Measurements from ENCODE around the gene ACACB. TPM values are rescaled to one million over a fixed set of nuclear protein-coding genes. Genes with fewer than 3 reads are reported as not detected.

Gene ACACB
- 5.5 and 6.6 TPM in 2 replicates for total RNA-seq (2014; rRNA removed; shearing (Covaris generic))

- no peak for DNase-seq (ENCODE audit: low read depth)
These were observed at the start of gene ACACB for GRCh38 chr12:109115758-109116610. Gene ACACB (plus strand): TSS chr12:109116587. CDS start chr12:109139406, 22,819 bp downstream.

DNA sequence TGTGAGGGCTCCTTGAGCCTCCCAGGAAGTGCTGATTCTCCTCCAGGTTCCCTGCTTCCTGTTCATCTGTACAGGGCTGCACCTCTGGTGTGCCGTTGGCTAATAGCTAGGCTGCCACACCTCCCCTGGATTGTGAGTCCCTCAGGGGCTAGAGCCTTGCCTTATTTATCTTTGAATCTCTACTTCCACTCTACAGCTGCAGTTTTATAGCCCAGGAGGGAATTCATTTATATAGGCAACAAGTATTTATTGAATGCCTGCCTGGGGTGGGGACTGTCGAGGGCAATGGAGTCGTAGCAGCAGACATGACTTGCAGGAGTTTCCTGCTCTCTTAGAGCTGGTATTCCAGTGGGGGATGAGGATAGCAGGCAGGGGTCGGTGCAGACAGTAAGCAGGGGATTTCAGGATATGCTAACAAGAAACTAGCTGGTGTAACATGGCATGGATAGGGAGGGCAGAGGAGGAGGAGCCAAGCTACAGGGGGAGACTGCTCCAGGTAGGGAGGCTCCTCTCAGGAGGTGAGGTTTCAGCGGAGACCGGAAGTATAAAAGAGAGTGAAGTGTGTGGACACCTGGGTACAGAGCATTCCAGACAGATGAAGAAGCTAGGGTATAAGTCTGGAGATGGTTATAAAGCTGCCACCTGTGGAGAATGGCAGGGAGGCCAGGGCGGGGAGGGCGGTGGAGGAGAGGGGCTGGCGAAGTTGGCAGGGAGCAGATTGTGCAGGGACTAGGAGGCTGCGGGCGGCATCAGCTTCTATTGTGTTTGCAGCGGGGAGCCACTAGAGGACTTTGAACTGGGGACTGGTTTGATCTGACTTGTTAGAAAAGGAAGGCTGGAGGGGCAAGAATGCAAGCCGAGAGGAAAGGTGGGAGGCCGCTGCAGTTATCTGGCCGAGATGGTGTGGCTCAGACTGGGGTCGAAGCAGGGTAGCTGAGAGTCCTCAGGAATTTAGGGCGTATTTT, 46.8 kb upstream of the ACACB start:
- DNase-seq (ENCODE audit: low read depth) = no peak

DNA sequence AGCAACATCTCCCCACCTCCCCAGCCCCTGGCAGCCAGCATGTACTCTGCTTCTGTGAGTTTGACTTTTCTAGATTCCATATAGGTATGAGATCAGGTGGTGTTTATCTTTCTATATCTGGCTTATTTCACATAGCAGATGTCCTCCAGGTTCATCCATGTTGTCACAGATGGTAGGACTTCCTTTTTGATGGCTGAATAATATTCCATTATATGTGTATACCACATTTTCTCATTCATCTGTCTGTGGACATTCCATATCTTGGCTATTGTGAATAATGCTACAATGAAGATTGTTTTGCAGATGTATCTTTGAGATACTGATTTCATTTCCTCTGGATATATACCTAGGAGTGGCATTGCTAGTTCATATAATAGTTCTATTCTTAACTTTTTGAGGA, 41.5 kb upstream of the ACACB start:
- no peak for DNase-seq (ENCODE audit: low read depth)

DNA sequence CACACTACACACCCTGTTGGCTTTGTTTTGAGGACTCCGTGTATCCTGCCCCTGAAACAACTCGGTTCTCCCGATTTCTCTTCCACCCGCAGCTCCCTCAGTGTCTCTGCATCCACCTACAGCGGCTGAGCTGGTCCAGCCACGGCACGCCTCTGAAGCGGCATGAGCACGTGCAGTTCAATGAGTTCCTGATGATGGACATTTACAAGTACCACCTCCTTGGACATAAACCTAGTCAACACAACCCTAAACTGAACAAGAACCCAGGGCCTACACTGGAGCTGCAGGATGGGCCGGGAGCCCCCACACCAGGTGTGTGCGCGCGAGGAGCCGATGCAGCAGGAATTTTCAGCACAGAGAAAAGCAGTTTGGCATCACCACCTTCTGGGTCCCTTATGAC, 33.6 kb upstream of the ACACB start:
- DNase-seq (ENCODE audit: low read depth) = no peak

DNA sequence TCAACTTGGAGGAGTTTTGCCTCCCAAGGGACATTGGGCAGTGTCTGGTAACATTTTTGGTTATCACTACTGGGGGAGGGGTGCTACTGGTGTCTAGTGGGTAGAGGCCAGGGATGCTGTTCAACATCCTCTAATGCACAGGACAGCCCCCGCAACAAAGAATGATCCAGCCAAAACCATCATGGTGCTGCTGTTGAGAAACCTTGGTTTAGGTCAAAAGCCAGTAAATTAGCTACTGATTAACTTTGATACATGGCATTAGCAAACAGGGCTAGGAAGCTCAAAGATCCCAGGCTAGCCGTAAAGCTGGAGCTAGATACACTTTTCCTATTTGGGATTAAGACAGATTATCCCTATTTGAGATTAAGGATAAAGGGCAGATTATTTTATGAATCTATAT, 32.0 kb upstream of the ACACB start:
- no peak for DNase-seq (ENCODE audit: low read depth)

- no peak for DNase-seq (ENCODE audit: low read depth)
These were observed 30.8 kb upstream of the ACACB start for GRCh38 chr12:109085590-109085989.

- peak; percentile 43 for DNase-seq (ENCODE audit: low read depth)
These were observed 29.1 kb upstream of the ACACB start for GRCh38 chr12:109087250-109087649.

DNA sequence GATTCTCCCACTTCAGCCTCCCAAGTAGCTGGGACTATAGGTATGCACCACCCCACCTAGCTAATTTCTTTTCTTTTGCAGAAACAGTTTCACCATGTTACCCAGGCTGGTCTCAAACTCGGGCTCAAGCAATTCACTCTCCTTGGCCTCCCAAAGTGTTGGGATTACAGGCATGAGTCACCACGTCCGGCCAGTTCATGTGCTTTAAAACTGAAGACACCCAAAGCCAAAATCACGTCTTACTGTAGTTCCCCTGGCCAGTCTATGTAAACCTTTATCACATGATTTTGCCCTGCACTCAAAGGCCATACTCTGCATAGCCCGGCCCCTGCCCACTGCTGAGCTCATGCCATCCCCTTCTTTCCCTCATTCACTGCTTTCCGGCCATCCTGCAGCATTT, 27.6 kb upstream of the ACACB start:
- DNase-seq (ENCODE audit: low read depth) = peak; percentile 45

DNA sequence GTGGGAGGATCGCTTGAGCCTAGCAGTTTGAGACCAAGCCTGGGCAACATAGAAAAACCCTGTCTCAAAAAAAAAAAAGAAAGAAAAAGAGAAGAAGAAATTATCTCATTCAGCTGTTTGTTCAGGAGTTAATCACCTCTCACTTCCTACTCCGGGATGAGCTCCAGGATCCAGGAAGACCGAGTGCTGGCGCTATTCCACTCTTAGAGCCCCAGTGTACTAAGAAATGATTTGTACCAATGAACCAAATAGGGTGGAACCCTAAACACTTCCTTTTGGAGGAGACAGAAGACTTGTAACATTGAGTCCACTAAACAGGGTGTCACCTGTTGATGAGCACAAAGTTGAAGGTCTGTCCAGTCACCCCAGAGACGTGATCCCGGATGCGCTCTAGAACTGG, 26.7 kb upstream of the ACACB start:
- no peak for DNase-seq (ENCODE audit: low read depth)

DNA sequence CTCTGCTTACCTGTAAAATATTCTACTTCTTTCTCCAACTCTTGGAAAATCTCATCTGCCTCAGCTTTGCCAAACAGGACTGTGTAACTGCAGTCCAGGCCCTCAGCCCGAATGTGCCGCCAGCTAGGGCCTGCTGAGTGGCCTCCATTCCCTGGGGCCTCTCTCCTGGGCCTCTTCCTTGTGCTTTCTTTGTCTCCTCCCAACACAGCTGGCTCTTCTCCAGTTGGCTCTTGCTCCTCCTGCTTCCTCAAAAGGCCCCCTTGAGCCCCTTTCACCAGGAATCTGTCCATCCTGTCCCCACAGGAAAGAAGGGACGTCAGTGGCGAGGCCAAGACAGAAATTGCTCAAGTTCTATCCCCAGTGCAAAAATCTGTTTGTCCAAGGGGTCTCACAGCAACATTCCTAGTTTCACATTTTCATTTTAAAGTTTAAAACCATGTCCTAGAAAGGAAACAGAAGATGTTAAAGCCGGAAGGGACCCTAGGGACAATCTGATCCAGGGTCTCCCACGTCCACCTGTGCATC, 23.8 kb upstream of the ACACB start:
- DNase-seq (ENCODE audit: low read depth) = no peak

GRCh38 chr12:109093022-109093918, 23.1 kb upstream of the ACACB start, which contains the start of gene ALKBH2:
Gene ALKBH2 (minus strand): TSS chr12:109093472. CDS start chr12:109092786, 686 bp downstream.
- DNase-seq (ENCODE audit: low read depth) = peak; percentile 88

- no peak for DNase-seq (ENCODE audit: low read depth)
These were observed 19.3 kb upstream of the ACACB start for GRCh38 chr12:109097140-109097434.

GRCh38 chr12:109097435-109098182, 18.8 kb upstream of the ACACB start, which contains the start of gene UNG:
Gene UNG (plus strand): TSS chr12:109097597. CDS start chr12:109097680, 83 bp downstream.
- DNase-seq (ENCODE audit: low read depth) = peak; percentile 93

DNA sequence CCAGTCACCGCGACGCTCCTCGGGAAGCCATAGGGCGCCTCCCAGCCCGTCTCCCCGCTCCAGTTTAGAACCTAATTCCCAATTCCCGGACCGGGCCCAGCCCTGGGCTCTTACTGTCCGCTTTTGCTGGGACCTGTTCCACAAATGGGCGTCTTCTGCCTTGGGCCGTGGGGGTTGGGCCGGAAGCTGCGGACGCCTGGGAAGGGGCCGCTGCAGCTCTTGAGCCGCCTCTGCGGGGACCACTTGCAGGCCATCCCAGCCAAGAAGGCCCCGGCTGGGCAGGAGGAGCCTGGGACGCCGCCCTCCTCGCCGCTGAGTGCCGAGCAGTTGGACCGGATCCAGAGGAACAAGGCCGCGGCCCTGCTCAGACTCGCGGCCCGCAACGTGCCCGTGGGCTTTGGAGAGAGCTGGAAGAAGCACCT, 18.2 kb upstream of the ACACB start:
- peak; percentile 50 for DNase-seq (ENCODE audit: low read depth)

GRCh38 chr12:109098651-109099050, 17.7 kb upstream of the ACACB start:
- DNase-seq (ENCODE audit: low read depth) = peak; percentile 12

GRCh38 chr12:109099431-109100020, 16.9 kb upstream of the ACACB start:
- no peak for DNase-seq (ENCODE audit: low read depth)

DNA sequence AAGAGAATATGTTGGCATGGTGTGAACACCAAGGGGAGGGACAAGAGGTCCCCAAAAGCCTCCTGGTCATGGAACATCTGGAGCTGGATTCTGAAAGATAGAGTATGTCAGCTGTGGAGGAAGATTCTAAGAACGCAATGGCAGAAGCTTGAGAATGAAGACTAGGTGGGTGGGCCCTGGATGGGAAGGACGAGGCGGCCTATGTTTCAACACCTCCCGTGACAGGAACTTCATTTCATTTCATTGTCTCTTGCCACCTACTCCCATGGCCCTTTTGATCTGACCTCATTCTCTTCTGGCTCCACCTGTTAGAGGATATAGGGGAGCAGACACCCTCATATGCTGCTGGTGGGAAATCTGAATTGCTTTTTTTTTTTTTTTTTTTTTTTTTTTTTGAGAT, 15.6 kb upstream of the ACACB start:
- DNase-seq (ENCODE audit: low read depth) = no peak

DNA sequence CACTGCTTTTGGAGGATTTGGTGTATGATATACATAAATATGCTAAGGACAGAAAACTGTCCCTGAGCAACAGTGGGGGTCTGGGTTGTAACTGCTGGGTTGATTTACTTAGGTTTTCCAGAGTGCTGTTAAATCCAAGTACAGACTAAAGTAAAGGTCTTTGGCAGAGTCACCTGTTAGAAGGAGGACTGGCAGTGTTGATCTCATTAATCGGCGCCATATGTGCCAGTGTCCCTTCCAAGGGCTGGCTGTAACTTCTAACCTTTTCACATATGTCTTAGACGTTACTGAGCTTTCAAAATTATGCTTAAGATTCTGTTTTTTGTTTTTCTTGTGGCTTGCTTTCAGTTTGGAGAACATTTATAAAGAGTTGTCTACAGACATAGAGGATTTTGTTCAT, 13.9 kb upstream of the ACACB start:
- DNase-seq (ENCODE audit: low read depth) = no peak

GRCh38 chr12:109105176-109105575, 11.2 kb upstream of the ACACB start:
- DNase-seq (ENCODE audit: low read depth) = no peak

DNA sequence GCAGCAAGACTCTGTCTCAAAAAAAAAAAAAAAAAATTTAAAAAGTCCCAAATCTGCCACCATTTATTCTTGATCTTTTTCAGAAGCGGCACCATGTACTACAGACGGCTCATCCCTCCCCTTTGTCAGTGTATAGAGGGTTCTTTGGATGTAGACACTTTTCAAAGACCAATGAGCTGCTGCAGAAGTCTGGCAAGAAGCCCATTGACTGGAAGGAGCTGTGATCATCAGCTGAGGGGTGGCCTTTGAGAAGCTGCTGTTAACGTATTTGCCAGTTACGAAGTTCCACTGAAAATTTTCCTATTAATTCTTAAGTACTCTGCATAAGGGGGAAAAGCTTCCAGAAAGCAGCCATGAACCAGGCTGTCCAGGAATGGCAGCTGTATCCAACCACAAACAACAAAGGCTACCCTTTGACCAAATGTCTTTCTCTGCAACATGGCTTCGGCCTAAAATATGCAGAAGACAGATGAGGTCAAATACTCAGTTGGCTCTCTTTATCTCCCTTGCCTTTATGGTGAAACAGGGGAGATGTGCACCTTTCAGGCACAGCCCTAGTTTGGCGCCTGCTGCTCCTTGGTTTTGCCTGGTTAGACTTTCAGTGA, 6.5 kb upstream of the ACACB start:
- no peak for DNase-seq (ENCODE audit: low read depth)

All from M059J (cell line).